HG02798 (cell line): Measurements from ENCODE around the gene NDUFAF2.
"Not testable (repeated sequence)": the region's sequence is repeated elsewhere in the genome, so short reads cannot be mapped to it uniquely, and the experiment has no call there.

ENCODE experiments used
- ATAC-seq: cut with Tn5 transposase; IDR thresholded peaks from one replicate; pipeline ENCODE4 v1.9.1; 2021; ENCODE audit warnings: mild to moderate bottlenecking; ENCODE audit not compliant: unreplicated experiment, poor library complexity

Gene NDUFAF2

GRCh38 chr5:61031301-61031700, 86.3 kb downstream of the NDUFAF2 start:
- ATAC-seq, result not testable (repeated sequence)

- ATAC-seq, result no peak
These were observed 99.5 kb downstream of the NDUFAF2 start for GRCh38 chr5:61044545-61044944.

GRCh38 chr5:61047346-61047745, 102.3 kb downstream of the NDUFAF2 start:
- no peak for ATAC-seq

- ATAC-seq, result no peak
These were observed 103.5 kb downstream of the NDUFAF2 start for GRCh38 chr5:61048534-61048933.

GRCh38 chr5:61050292-61050691, 105.3 kb downstream of the NDUFAF2 start:
- no peak for ATAC-seq

- ATAC-seq, result no peak
These were observed 106.3 kb downstream of the NDUFAF2 start for GRCh38 chr5:61051267-61051666.

GRCh38 chr5:61052882-61053281, 107.9 kb downstream of the NDUFAF2 start:
- no peak for ATAC-seq

GRCh38 chr5:61053937-61054336, 108.9 kb downstream of the NDUFAF2 start:
- no peak for ATAC-seq

- ATAC-seq, result peak; percentile 48
These were observed 110.5 kb downstream of the NDUFAF2 start for GRCh38 chr5:61055434-61056006.

GRCh38 chr5:61059499-61059898, 114.5 kb downstream of the NDUFAF2 start:
- no peak for ATAC-seq

- ATAC-seq, result no peak
These were observed 124.1 kb downstream of the NDUFAF2 start for GRCh38 chr5:61069150-61069549.

GRCh38 chr5:61071526-61071925, 126.5 kb downstream of the NDUFAF2 start:
- no peak for ATAC-seq

GRCh38 chr5:61076626-61077025, 131.6 kb downstream of the NDUFAF2 start:
- no peak for ATAC-seq

- ATAC-seq, result no peak
These were observed 136.7 kb downstream of the NDUFAF2 start for GRCh38 chr5:61081741-61082140.

GRCh38 chr5:61082516-61083280, 137.7 kb downstream of the NDUFAF2 start:
- no peak for ATAC-seq

- ATAC-seq, result no peak
These were observed 139.7 kb downstream of the NDUFAF2 start for GRCh38 chr5:61084658-61085057.

- ATAC-seq, result no peak
These were observed 140.9 kb downstream of the NDUFAF2 start for GRCh38 chr5:61085885-61086284.

GRCh38 chr5:61087921-61088320, 142.9 kb downstream of the NDUFAF2 start:
- no peak for ATAC-seq

- ATAC-seq, result no peak
These were observed 144.3 kb downstream of the NDUFAF2 start for GRCh38 chr5:61089351-61089750.

GRCh38 chr5:61093046-61093771, 148.2 kb downstream of the NDUFAF2 start:
- not testable (repeated sequence) for ATAC-seq

GRCh38 chr5:61097465-61097864, 152.5 kb downstream of the NDUFAF2 start:
- ATAC-seq, result no peak
